RWPE2 (cell line): ENCODE data around the gene RNF4.

Experiments
- ATAC-seq: fragments of 200-7000 bp; cut with Tn5 transposase; 3 replicates; pipeline ENCODE4 v1.9.1; 2021; ENCODE audit warnings: low read depth
- DNase-seq: peaks from one replicate; pipeline ENCODE4 v3.0.0-alpha.2; 2020; ENCODE audit warnings: low spot score
- H3K27ac ChIP-seq: fragments of 450-650 bp; 2 replicates; pipeline ENCODE4 v1.5.1; 2017; ENCODE audit warnings: mild to moderate bottlenecking; ENCODE audit not compliant: poor library complexity, severe bottlenecking
- H3K27me3 ChIP-seq: fragments of 250-450 bp; sonication (Bioruptor Pico); 2 replicates; pipeline ENCODE4 v1.5.1; 2021; ENCODE audit warnings: mild to moderate bottlenecking, moderate library complexity; ENCODE audit not compliant: insufficient read depth, poor library complexity, severe bottlenecking
- H3K36me3 ChIP-seq: fragments of 250-450 bp; sonication (Bioruptor Pico); 2 replicates; pipeline ENCODE4 v1.5.1; 2020; ENCODE audit warnings: low read depth, mild to moderate bottlenecking, moderate library complexity
- H3K4me1 ChIP-seq: fragments of 250-450 bp; sonication (Bioruptor Pico); 2 replicates; pipeline ENCODE4 v1.5.1; 2021; ENCODE audit warnings: mild to moderate bottlenecking, moderate library complexity; ENCODE audit not compliant: insufficient read depth, poor library complexity, severe bottlenecking
- H3K4me3 ChIP-seq: fragments of 250-450 bp; sonication (Bioruptor Pico); 2 replicates; pipeline ENCODE4 v1.5.1; 2021; ENCODE audit warnings: mild to moderate bottlenecking, moderate library complexity; ENCODE audit not compliant: severe bottlenecking
- H3K9me3 ChIP-seq: fragments of 250-450 bp; sonication (Bioruptor Pico); 2 replicates; pipeline ENCODE4 v1.5.1; 2021; ENCODE audit warnings: mild to moderate bottlenecking, moderate library complexity; ENCODE audit not compliant: severe bottlenecking
- TF ChIP-seq, protein P1 (sequence below): fragments of 450-650 bp; IDR thresholded peaks from one replicate; pipeline ENCODE4 v1.5.1; 2017; ENCODE audit warnings: mild to moderate bottlenecking, moderate library complexity; ENCODE audit not compliant: poor library complexity, severe bottlenecking

RNF4 gene

GRCh38 chr4:2551118-2551517 is 82.2 kb downstream of the RNF4 start:
- DNase-seq (no peak), ATAC-seq (no peak)
- no peaks in the 10 kb centered on the region for H3K27me3 ChIP-seq
- H3K9me3 ChIP-seq, result no peaks in the 10 kb centered on the region
- no peak overlapping the region for H3K4me3 ChIP-seq
- no peaks in the 10 kb centered on the region for H3K36me3 ChIP-seq
- H3K4me1 ChIP-seq, result peaks cover 9% of the 10 kb centered on the region
- TF ChIP-seq, protein P1, sequence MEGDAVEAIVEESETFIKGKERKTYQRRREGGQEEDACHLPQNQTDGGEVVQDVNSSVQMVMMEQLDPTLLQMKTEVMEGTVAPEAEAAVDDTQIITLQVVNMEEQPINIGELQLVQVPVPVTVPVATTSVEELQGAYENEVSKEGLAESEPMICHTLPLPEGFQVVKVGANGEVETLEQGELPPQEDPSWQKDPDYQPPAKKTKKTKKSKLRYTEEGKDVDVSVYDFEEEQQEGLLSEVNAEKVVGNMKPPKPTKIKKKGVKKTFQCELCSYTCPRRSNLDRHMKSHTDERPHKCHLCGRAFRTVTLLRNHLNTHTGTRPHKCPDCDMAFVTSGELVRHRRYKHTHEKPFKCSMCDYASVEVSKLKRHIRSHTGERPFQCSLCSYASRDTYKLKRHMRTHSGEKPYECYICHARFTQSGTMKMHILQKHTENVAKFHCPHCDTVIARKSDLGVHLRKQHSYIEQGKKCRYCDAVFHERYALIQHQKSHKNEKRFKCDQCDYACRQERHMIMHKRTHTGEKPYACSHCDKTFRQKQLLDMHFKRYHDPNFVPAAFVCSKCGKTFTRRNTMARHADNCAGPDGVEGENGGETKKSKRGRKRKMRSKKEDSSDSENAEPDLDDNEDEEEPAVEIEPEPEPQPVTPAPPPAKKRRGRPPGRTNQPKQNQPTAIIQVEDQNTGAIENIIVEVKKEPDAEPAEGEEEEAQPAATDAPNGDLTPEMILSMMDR, result no peak
- H3K27ac ChIP-seq, result no peak overlapping the region

DNA sequence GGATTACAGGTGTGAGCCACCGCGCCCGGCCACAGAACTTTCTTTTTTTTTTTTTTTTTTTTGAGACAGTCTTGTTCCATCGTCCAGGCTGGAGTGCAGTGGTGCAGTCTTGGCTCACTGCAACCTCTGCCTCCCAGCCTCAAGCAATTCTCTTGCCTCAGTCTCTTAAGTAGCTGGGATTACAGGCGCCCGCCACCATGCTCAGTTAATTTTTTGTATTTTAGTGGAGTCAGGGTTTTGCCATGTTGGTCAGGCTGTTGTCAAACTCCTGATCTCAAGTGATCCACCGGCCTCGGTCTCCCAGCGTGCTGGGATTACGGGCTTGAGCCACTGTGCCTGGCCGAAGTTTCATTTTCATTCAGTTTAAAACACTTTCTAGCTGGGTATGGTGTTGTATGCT is 83.9 kb downstream of the RNF4 start:
- ATAC-seq (no peak), DNase-seq (no peak)
- H3K27ac ChIP-seq, result no peak overlapping the region
- H3K27me3 ChIP-seq, result no peaks in the 10 kb centered on the region
- TF ChIP-seq, protein P1, result no peak
- no peak overlapping the region for H3K4me3 ChIP-seq
- no peaks in the 10 kb centered on the region for H3K36me3 ChIP-seq
- no peaks in the 10 kb centered on the region for H3K9me3 ChIP-seq
- H3K4me1 ChIP-seq, result peaks cover 9% of the 10 kb centered on the region

- Histone ChIP-seq H3K27ac (no peak overlapping the region), H3K9me3 (no peaks in the 10 kb centered on the region), H3K4me3 (no peak overlapping the region), H3K4me1 (no peaks in the 10 kb centered on the region), H3K36me3 (no peaks in the 10 kb centered on the region; the same call in 1 of the 2 replicates), H3K27me3 (no peaks in the 10 kb centered on the region)
- DNase-seq (no peak), ATAC-seq (no peak)
- TF ChIP-seq, protein P1, result no peak
Measured at GRCh38 chr4:2558301-2558700, 89.4 kb downstream of the RNF4 start.

DNA sequence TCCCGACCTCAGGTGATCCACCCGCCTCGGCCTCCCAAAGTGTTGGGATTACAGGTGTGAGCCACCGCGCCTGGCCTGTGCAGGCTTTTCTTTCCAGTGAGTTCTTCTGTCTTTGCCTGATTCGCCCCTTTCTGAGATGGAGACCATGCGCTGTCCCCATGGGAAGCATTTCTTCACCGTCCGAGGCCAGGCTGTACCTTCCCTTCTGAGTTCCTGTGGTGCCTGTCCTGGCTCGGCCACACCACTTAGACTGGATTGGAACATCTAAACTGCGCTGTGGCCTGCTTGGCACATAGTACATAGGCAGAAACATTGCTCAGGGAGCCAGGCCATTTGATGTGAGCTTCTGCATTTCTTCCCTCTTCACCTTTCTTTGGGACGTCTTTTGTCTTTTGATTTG is 91.3 kb downstream of the RNF4 start:
- no peak overlapping the region for H3K4me3 ChIP-seq
- H3K36me3 ChIP-seq, result peaks cover 4% of the 10 kb centered on the region
- H3K9me3 ChIP-seq, result no peaks in the 10 kb centered on the region
- TF ChIP-seq, protein P1, result no peak
- DNase-seq (no peak), ATAC-seq (no peak)
- no peaks in the 10 kb centered on the region for H3K27me3 ChIP-seq
- no peak overlapping the region for H3K27ac ChIP-seq
- H3K4me1 ChIP-seq, result no peaks in the 10 kb centered on the region
